ENCODE data around the gene HHIP.
A peak's percentile ranks its signal among the peaks of the same experiment; 100 is the strongest.

HHIP gene

DNA sequence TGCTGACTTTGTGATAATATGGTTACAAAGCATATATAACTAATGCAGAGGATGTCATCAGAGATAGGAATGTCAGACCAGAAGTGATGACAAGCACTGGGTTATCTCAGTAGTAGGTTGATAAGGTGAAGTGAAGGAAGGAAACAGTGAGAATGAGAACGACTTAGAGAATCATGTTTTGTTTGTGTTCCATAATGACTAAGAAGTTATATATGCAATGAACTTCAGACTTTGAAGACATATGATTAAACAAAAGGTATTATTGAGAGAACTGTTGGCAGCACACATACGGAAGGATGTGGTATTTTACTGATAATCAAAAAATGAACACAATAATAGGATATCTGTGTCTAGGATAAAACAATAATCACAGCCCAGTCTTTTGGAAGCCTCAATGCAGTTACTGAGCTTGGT, 18.3 kb upstream of the HHIP start:
- TF ChIP-seq, protein P1, sequence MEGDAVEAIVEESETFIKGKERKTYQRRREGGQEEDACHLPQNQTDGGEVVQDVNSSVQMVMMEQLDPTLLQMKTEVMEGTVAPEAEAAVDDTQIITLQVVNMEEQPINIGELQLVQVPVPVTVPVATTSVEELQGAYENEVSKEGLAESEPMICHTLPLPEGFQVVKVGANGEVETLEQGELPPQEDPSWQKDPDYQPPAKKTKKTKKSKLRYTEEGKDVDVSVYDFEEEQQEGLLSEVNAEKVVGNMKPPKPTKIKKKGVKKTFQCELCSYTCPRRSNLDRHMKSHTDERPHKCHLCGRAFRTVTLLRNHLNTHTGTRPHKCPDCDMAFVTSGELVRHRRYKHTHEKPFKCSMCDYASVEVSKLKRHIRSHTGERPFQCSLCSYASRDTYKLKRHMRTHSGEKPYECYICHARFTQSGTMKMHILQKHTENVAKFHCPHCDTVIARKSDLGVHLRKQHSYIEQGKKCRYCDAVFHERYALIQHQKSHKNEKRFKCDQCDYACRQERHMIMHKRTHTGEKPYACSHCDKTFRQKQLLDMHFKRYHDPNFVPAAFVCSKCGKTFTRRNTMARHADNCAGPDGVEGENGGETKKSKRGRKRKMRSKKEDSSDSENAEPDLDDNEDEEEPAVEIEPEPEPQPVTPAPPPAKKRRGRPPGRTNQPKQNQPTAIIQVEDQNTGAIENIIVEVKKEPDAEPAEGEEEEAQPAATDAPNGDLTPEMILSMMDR (IDR thresholded peaks at IDR 0.05; ENCODE audit: insufficient read depth, low read length, missing control alignments) = no peak
- DNase-seq (ENCODE audit: low read depth, low spot score) = no peak
- POLR2A ChIA-PET = no interaction called here
- CTCF ChIA-PET = no interaction called here
- no peak overlapping the region for H3K4me3 ChIP-seq (ENCODE audit: low read depth, low read length)

DNA sequence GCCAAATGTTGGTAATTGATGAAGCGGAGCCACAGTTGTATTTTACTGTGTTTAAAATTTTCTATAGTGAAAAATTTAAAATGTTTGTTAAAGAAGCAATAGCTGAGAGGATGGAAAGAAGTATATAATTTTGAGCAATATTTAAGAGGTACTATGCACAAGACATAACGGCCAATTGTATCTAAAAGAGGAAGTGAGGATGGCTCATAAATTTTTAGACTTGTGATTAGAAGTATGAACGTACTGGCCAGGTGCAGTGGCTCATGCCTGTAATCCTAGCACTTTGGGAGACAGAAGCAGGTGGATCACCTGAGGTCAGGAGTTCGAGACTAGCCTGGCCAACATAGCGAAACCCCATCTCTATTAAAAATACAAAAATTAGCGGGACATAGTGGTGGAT, 12.7 kb upstream of the HHIP start:
- H3K4me3 ChIP-seq (ENCODE audit: low read depth, low read length) = no peak overlapping the region
- TF ChIP-seq, protein P1 (IDR thresholded peaks at IDR 0.05; ENCODE audit: insufficient read depth, low read length, missing control alignments) = no peak
- POLR2A ChIA-PET = no interaction called here
- CTCF ChIA-PET = no interaction called here
- DNase-seq (ENCODE audit: low read depth, low spot score) = no peak

DNA sequence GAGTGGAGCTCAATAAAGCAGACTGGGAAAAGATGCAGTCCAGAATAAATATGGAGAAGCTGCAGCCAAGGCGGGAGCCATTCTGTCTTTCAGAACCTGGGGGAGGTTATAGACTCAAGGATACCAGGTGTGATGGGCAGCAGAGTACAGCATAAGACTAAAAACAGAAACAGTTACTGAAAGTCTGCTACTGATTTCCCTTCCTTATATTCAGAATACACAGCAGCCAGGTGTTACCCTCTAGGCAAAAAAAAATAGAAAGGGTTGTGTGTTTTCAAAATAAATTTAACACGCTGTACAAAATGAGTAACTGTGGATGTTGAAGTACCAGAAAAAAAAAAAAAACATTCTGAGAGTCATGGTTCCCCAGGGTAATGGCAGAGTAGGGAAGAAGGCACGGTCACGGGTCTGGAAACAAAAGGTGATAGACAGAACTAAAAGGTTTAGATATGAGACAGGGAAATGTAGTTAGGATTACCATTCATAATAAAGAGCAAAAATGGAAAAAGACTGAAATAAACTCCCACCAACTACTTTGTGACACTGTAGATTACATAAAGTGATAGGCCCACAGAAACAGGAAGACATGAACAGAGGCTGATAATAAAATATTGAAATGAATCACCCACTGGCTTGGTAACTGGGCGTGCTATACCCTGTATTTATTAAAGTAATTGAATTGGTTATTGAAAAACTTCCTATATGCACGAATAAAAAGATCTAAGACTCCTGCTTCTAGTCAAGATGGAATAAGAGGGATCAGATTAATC, 10.8 kb upstream of the HHIP start:
- ChIA-PET POLR2A (no interaction called here), CTCF (no interaction called here)
- no peak for DNase-seq (ENCODE audit: low read depth, low spot score)
- H3K4me3 ChIP-seq (ENCODE audit: low read depth, low read length) = no peak overlapping the region
- TF ChIP-seq, protein P1 (IDR thresholded peaks at IDR 0.05; ENCODE audit: insufficient read depth, low read length, missing control alignments) = no peak

DNA sequence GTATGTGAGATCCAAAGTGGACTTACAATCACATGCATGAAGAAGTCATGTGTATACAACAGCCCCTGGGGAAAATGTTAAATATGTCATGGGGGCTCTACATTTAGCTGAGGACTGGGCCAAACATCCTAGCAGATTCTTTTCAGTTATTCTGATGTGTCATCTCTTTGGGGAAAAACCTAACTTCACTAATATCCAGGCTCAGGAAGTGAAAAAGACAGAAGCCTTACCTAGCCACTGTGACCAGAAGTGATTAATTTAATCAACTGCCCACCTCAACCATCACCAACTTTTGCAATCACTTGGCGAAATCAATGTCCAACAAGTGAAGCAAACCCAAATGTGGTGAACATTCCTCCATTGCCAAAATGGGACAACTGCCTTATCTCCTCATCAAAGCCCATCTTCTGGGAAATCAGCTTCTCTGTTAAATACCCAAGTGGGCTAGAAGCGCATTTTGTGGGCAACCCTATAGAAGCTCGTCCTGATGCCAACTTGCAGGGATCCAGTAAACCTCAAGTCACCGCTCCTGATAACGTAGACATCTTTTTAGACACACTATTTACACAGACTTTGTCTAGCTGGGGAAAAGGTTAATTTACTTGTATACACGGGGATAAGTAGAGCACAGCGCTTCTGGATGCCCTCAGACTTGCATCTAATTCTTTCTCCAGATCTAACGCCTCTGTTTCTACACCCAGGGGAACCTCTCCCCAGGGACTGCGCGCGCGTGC, 1.4 kb upstream of the HHIP start:
- H3K4me3 ChIP-seq (ENCODE audit: low read depth, low read length) = no peak overlapping the region
- TF ChIP-seq, protein P1 (IDR thresholded peaks at IDR 0.05; ENCODE audit: insufficient read depth, low read length, missing control alignments) = no peak
- no peak for DNase-seq (ENCODE audit: low read depth, low spot score)
- ChIA-PET POLR2A (interaction anchor here (0.5 kb wide), 1 partner anchor 420 kb away, joined by 3 read pairs; no protein-coding TSS in a partner anchor), CTCF (no interaction called here)

DNA sequence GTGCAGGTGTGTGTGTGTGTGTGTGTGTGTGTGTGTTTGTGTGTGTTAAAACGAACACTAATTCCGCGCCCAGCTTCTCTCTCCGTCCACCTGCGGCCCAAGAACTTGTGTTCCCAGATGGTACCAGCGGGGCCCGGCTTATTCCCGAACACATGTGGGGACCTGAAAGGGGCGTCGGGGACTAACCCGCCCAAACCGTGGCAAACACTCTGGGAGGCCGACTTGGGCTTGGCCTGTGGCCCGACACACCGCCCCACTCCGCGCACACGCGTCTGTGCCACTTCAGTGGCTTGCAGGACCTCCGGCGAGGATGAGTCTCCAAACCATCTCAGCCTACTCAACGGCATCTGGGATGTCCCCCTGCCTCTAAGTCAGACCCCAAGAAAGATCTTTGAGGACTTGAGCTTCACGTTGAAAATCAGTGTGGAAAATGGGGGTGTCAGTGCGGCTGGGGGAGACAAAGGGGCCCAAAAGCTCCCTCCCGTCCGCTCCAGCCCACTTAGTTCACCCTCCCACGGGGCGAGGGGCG, 790 bp upstream of the HHIP start:
- CTCF ChIA-PET = interaction anchor here (1.5 kb wide), 1 partner anchor 417 kb away, joined by 3 read pairs; no protein-coding TSS in a partner anchor
- POLR2A ChIA-PET = interaction anchor here (0.5 to 1.0 kb wide), 2 partner anchors 79 to 420 kb away, joined by 3 read pairs; no protein-coding TSS in a partner anchor
- peak overlapping the region; percentile 72 for H3K4me3 ChIP-seq (ENCODE audit: low read depth, low read length)
- no peak for DNase-seq (ENCODE audit: low read depth, low spot score)
- TF ChIP-seq, protein P1 (IDR thresholded peaks at IDR 0.05; ENCODE audit: insufficient read depth, low read length, missing control alignments) = no peak

DNA sequence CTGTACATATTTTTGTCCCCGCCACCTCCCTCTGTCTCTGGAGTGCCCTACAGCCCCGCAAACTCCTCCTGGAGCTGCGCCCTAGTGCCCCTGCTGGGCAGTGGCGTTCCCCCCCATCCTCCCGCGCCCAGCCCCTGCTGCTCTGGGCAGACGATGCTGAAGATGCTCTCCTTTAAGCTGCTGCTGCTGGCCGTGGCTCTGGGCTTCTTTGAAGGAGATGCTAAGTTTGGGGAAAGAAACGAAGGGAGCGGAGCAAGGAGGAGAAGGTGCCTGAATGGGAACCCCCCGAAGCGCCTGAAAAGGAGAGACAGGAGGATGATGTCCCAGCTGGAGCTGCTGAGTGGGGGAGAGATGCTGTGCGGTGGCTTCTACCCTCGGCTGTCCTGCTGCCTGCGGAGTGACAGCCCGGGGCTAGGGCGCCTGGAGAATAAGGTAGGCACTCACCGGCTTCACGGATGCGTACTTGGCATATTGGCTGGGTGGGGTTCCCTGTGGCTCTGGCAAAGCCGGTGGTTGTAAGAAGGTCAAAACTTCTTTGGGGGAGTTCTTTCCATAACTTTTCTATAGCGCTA, 653 bp downstream of the HHIP start:
- CTCF ChIA-PET = interaction anchor here (1.5 kb wide), 1 partner anchor 416 kb away, joined by 3 read pairs; no protein-coding TSS in a partner anchor
- peak overlapping the region; percentile 72 for H3K4me3 ChIP-seq (ENCODE audit: low read depth, low read length)

More for the DNA sequence above, 653 bp downstream of the HHIP start:
- TF ChIP-seq, protein P1 (IDR thresholded peaks at IDR 0.05; ENCODE audit: insufficient read depth, low read length, missing control alignments) = peak; percentile 57
- DNase-seq (ENCODE audit: low read depth, low spot score) = no peak
- POLR2A ChIA-PET = no interaction called here

Data from AG04449 (cell line).